Gastrocnemius medialis (tissue), 4 donors: ENCODE measurements around the gene OFD1. TPM values are rescaled to one million over a fixed set of nuclear protein-coding genes. Genes with fewer than 3 reads are reported as not detected.

Experiments
- ATAC-seq, 2 donors: fragments of 150-250 bp; one replicate each; pipeline ENCODE4 v1.9.1; 2016
- DNase-seq, 2 donors: peaks; one replicate each; pipeline ENCODE4 v3.0.0-alpha.2; 2019
- H3K27ac ChIP-seq, 4 donors: fragments of 200-600 bp; sonication (generic); 1 replicate in 1 of 4; 2 replicates in 3 of 4; pipeline ENCODE4 v1.5.1; 2016 to 2018; ENCODE audit warnings: mild to moderate bottlenecking in 2 of 4, moderate library complexity in 1 of 4
- H3K27me3 ChIP-seq, 3 donors: fragments of 200-600 bp; sonication (generic) in 2 of 3; 1 replicate in 1 of 3; 2 replicates in 2 of 3; pipeline versions ENCODE4 v1.5.1 to v1.6.0; 2016 to 2019; ENCODE audit warnings: mild to moderate bottlenecking in 1 of 3, moderate library complexity in 1 of 3
- H3K36me3 ChIP-seq, 2 donors: fragments of 200-600 bp; sonication (generic) in 1 of 2; one replicate each; pipeline ENCODE4 v1.5.1; 2017 to 2018
- H3K4me1 ChIP-seq, 2 donors: fragments of 200-600 bp; sonication (generic) in 1 of 2; one replicate each; pipeline ENCODE4 v1.5.1; 2016 to 2017; ENCODE audit warnings: mild to moderate bottlenecking in 2 of 2
- H3K4me3 ChIP-seq, 4 donors: fragments of 200-600 bp; sonication (generic) in 3 of 4; 1 replicate in 1 of 4; 2 replicates in 3 of 4; pipeline ENCODE4 v1.5.1; 2016 to 2019; ENCODE audit warnings: mild to moderate bottlenecking in 2 of 4
- H3K9me3 ChIP-seq, 3 donors: fragments of 200-600 bp; sonication (generic) in 2 of 3; 1 replicate in 1 of 3; 2 replicates in 2 of 3; pipeline ENCODE4 v1.5.1; 2016 to 2019
- POLR2A ChIP-seq, 2 donors: fragments of 450-650 bp; IDR thresholded peaks; one replicate each; pipeline ENCODE4 v1.6.1; 2017; ENCODE audit warnings: antibody characterized with exemption in 2 of 2, mild to moderate bottlenecking in 2 of 2, moderate library complexity in 2 of 2
- in situ Hi-C, 4 donors: fragments of 200-750 bp; cut with MboI; loops; one replicate each; pipeline versions ENCODE4 v1.15.0 to v1.8.0; 2017; ENCODE audit warnings: low sequenced_read_pairs in 4 of 4
- intact Hi-C: fragments of 100-400 bp; cut with DNase I; formaldehyde crosslinking; loops from one replicate; pipeline ENCODE4 v1.15.1; 2023; ENCODE audit warnings: low total_unique reads
- total RNA-seq, 4 donors: library from RNA; depleted of rRNA; stranded (reverse); fragments of >200 nt; gene quantifications; one replicate each; pipeline versions ENCODE4 v1.1.0 to v1.2.3, GENCODE V29; 2016
- TF ChIP-seq, protein P1 (sequence below), 5 experiments: fragments of 450-650 bp in 3 of 5; fragments of 200-600 bp in 2 of 5; sonication (generic) in 2 of 5; IDR thresholded peaks in 4 of 5; conservative IDR thresholded peaks in 1 of 5; 1 replicate in 4 of 5; 2 replicates in 1 of 5; pipeline ENCODE4 v1.5.1; 2016 to 2019; ENCODE audit warnings: antibody characterized with exemption in 5 of 5, mild to moderate bottlenecking in 3 of 5, moderate library complexity in 3 of 5

Gene OFD1
- total RNA-seq, 4 donors from 2014 or later: 2.8 to 8.0 (median 7.0) TPM

DNA sequence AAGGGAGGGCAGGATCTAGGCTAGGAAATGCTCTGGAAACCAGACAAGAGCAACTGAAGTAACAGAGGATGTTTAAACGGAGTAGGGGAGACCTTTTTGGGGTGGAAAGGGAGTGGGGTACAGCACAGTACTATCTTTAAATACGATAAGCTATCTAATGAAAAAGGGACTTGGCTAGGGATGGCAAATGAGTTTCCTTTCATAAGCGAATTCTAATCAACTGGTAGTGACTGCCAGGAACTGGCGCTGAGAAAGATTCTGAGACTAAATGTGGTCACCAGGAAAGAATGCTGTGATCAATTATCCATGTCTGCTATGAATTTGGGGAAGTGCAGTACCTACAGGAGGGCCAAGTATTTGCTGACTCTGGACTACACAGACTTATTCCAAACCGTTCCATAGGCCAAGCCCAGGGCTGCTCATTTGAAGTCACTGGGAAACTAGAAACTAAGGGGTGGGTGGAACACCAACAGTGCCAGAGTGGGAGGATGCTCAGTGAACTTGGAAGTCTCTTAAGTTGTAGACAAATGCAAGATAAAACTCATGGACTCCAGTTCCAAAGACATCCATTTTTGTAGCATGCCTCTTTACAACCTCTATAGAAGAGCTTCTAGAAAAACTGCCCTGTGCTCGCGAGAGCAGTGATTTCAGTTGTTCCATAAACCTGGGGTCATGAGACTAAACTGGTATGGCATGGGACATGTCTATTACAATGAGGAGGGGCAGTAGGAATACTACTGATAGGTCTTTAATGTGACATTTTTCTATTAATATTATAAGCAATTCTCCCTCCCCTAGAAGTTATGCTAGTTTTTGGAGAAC is 2.1 kb upstream of the OFD1 start:
- no peaks in the 10 kb centered on the region for H3K9me3 ChIP-seq
- H3K27me3 ChIP-seq: no peaks in the 10 kb centered on the region
- DNase-seq (no peak), ATAC-seq (no peak)
- H3K27ac ChIP-seq: peak overlapping the region in 1 of 4 donors; percentile 25
- peaks cover 6 to 12% of the 10 kb centered on the region in 2 donors for H3K4me1 ChIP-seq
- intact Hi-C loops (no loop called here), in situ Hi-C loops (loop anchor here in 2 of 4 donors (10.0 to 25.0 kb wide), 2 partner anchors 78 to 305 kb away; partner anchors contain the start of genes TCEANC (in 2 of the 2) and GEMIN8 (in 1 of the 2))
- no peaks in the 10 kb centered on the region for H3K36me3 ChIP-seq
- H3K4me3 ChIP-seq: no peak overlapping the region
- TF ChIP-seq POLR2A (IDR thresholded peaks at IDR 0.05): no peak
- TF ChIP-seq, protein P1, sequence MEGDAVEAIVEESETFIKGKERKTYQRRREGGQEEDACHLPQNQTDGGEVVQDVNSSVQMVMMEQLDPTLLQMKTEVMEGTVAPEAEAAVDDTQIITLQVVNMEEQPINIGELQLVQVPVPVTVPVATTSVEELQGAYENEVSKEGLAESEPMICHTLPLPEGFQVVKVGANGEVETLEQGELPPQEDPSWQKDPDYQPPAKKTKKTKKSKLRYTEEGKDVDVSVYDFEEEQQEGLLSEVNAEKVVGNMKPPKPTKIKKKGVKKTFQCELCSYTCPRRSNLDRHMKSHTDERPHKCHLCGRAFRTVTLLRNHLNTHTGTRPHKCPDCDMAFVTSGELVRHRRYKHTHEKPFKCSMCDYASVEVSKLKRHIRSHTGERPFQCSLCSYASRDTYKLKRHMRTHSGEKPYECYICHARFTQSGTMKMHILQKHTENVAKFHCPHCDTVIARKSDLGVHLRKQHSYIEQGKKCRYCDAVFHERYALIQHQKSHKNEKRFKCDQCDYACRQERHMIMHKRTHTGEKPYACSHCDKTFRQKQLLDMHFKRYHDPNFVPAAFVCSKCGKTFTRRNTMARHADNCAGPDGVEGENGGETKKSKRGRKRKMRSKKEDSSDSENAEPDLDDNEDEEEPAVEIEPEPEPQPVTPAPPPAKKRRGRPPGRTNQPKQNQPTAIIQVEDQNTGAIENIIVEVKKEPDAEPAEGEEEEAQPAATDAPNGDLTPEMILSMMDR (IDR thresholded peaks at IDR 0.05 in 4 of 5, conservative IDR thresholded peaks at IDR 0.05 in 1 of 5): no peak

DNA sequence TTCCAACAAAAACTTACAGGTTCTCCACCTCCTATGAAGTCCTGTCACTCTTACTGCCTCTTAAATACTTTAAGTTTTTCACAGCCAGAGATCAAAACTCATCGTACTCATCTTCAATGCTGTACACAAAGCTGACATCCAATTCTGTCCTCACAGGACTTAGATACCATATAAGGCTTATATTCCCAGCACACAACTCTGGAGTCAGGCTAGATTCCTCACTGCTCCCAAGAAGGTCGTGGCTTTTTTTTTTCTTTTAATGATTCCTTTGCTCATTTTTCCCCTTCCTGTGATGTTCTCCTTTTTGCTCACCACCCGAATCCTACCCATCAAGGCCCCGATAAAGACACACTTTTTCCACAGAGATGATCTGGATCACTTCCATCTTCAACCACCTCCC is 1.0 kb upstream of the OFD1 start:
- no peak for TF ChIP-seq POLR2A (IDR thresholded peaks at IDR 0.05)
- TF ChIP-seq, protein P1 (IDR thresholded peaks at IDR 0.05 in 4 of 5, conservative IDR thresholded peaks at IDR 0.05 in 1 of 5): no peak
- in situ Hi-C loops (loop anchor here in 2 of 4 donors (10.0 to 25.0 kb wide), 2 partner anchors 79 to 304 kb away; partner anchors contain the start of genes TCEANC (in 2 of the 2) and GEMIN8 (in 1 of the 2)), intact Hi-C loops (no loop called here)
- Histone ChIP-seq H3K27ac (peak overlapping the region; percentile 90 to 93 (median 92)), H3K36me3 (no peaks in the 10 kb centered on the region), H3K27me3 (no peaks in the 10 kb centered on the region), H3K9me3 (no peaks in the 10 kb centered on the region), H3K4me1 (peaks cover 6 to 12% of the 10 kb centered on the region in 2 donors), H3K4me3 (peak overlapping the region; percentile 72 to 94 (median 82))
- DNase-seq (no peak), ATAC-seq (no peak)

DNA sequence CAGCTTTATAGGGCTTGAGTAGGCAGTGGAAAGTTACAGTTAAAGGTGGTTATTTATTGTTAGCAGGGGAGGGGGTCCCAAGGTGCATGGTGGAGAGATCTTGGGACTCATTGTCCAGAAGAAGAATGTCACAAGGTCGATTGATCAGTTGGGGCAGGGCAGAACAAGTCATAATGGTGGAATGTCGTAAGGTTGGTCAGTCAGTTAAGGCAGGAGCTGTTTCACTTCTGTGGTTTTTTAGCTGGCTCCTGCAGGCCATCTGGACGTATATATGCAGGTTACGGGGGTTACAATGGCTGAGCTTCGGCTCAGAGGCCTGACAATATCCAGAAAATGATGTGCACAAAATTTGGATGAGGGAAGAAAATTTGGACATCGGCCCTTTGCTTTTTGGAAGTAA is 7.1 kb downstream of the OFD1 start:
- Histone ChIP-seq H3K36me3 (peaks cover 0 to 4% of the 10 kb centered on the region in 2 donors), H3K4me1 (no peaks in the 10 kb centered on the region), H3K4me3 (no peak overlapping the region), H3K27me3 (no peaks in the 10 kb centered on the region), H3K27ac (no peak overlapping the region), H3K9me3 (no peaks in the 10 kb centered on the region)
- no peak for DNase-seq
- no peak for ATAC-seq
- intact Hi-C loops: no loop called here
- TF ChIP-seq POLR2A (IDR thresholded peaks at IDR 0.05): no peak
- TF ChIP-seq, protein P1 (IDR thresholded peaks at IDR 0.05 in 4 of 5, conservative IDR thresholded peaks at IDR 0.05 in 1 of 5): no peak
- in situ Hi-C loops: loop anchor here in 2 of 4 donors (10.0 to 25.0 kb wide), 2 partner anchors 87 to 296 kb away; partner anchors contain the start of genes GEMIN8 (in 1 of the 2) and TCEANC (in 1 of the 2)

DNA sequence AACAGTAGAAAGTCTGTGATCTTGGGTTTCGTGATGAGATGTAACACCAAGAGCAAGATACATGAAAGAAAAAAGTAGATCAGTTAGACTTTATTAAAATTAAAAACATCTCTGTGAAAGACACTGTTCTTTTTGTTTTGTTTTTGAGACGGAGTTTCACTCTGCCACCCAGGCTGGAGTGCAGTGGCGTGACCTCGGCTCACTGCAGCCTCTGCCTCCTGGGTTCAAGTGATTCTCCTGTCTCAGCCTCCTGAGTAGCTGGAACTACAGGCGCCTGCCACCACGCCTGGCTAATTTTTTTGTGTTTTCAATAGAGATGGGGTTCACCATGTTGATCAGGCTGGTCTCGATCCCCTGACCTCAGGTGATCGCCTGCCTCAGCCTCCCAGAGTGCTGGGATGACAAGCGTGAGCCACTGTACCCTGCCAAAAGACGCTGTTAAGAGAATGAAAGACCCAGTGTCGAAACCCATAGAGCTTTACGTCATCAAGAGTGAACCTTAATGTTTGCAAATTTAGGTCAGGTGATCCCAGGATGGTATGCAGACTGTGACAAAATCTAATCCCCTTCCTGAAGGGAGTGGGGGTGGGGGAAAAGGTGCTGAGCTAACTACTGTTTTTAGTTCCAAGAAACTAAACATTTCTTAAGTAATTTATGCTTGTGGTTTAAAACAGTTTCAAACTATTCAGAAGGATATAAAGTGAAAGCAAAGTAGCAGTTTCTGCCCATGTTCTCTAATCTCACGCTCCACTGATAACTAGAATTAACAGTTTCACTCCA is 8.0 kb downstream of the OFD1 start:
- no peaks in the 10 kb centered on the region for H3K9me3 ChIP-seq
- DNase-seq: no peak
- TF ChIP-seq POLR2A (IDR thresholded peaks at IDR 0.05): no peak
- TF ChIP-seq, protein P1 (IDR thresholded peaks at IDR 0.05 in 4 of 5, conservative IDR thresholded peaks at IDR 0.05 in 1 of 5): no peak
- H3K27me3 ChIP-seq: no peaks in the 10 kb centered on the region
- H3K27ac ChIP-seq: no peak overlapping the region
- no peak overlapping the region for H3K4me3 ChIP-seq
- in situ Hi-C loops (loop anchor here in 2 of 4 donors (10.0 to 25.0 kb wide), 2 partner anchors 88 to 295 kb away; partner anchors contain the start of genes GEMIN8 (in 1 of the 2) and TCEANC (in 1 of the 2)), intact Hi-C loops (no loop called here)
- ATAC-seq: no peak
- H3K4me1 ChIP-seq: no peaks in the 10 kb centered on the region
- H3K36me3 ChIP-seq: peaks cover 0 to 11% of the 10 kb centered on the region in 2 donors
